HepG2 (cell line): ENCODE data around the gene THOC6. TPM values are rescaled to one million over a fixed set of nuclear protein-coding genes. Genes with fewer than 3 reads are reported as not detected.

Source experiments
- ATAC-seq: fragments of 200-7000 bp; cut with Tn5 transposase; 3 replicates; pipeline ENCODE4 v1.9.1; 2020; ENCODE audit warnings: mild to moderate bottlenecking, moderate library complexity
- BruUV-seq: library from RNA; stranded (reverse); fragments of 400-500 nt; replicated peaks from 2 replicates; lab custom pipeline; 2021; lab: Mats Ljungman, UMichigan
- CTCF ChIA-PET: fragments of 300-600 bp; formaldehyde crosslinking; extraction: SDS; loops from one replicate; lab custom pipeline; 2021; ENCODE audit warnings: low total read pairs, inconsistent platforms, low intra/inter-chr PET ratio; lab: Yijun Ruan, JAX
- POLR2A ChIA-PET: fragments of 350-600 bp; sonication (Branson Sonifier 250); formaldehyde crosslinking; loops from one replicate; lab custom pipeline; 2020; ENCODE audit warnings: antibody characterized with exemption, inconsistent platforms; lab: Yijun Ruan, JAX
- DNase-seq: peaks from one replicate; pipeline ENCODE4 v3.0.0-alpha.2; 2015; ENCODE audit warnings: low spot score
- FAIRE-seq: peaks from 3 replicates; lab custom pipeline; 2011; peaks lifted over from hg19 to GRCh38; lab: Jason Lieb, UNC
- H2AFZ ChIP-seq: one replicate; pipeline ENCODE4 v1.6.1; 2011; ENCODE audit warnings: low read length, inconsistent platforms
- H3K27ac ChIP-seq: fragments of 300-600 bp; 3 replicates; pipeline ENCODE4 v1.8.0; 2011; ENCODE audit warnings: mixed run types, mild to moderate bottlenecking, mixed read lengths, low read length, inconsistent platforms; ENCODE audit not compliant: insufficient read depth; ENCODE audit errors: extremely low read length
- H3K27me3 ChIP-seq, 2 experiments: fragments of 200-600 bp in 1 of 2; 2 replicates in 1 of 2; 3 replicates in 1 of 2; pipeline versions ENCODE4 v1.6.0 to v1.8.0; 2011; ENCODE audit warnings: low read length in 2 of 2, mild to moderate bottlenecking in 2 of 2, moderate library complexity in 2 of 2, inconsistent platforms in 1 of 2; ENCODE audit not compliant: insufficient read depth in 2 of 2, control insufficient read depth in 1 of 2
- H3K36me3 ChIP-seq, 2 experiments: fragments of 200-600 bp in 1 of 2; replicated peaks in 1 of 2; 2 replicates in 1 of 2; 3 replicates in 1 of 2; pipeline versions ENCODE4 v1.5.1 to v1.8.0; 2011; ENCODE audit warnings: low read length in 2 of 2, inconsistent platforms in 1 of 2; ENCODE audit not compliant: insufficient read depth in 2 of 2, control insufficient read depth in 1 of 2
- H3K4me1 ChIP-seq: 2 replicates; pipeline ENCODE4 v1.5.1; 2012; ENCODE audit warnings: low read length, inconsistent platforms; ENCODE audit not compliant: insufficient read depth
- H3K4me2 ChIP-seq: 2 replicates; pipeline ENCODE4 v1.6.0; 2011; ENCODE audit warnings: low read depth, low read length, inconsistent platforms
- H3K4me3 ChIP-seq, 3 experiments: fragments of 200-600 bp in 1 of 3; sonication (generic), shearing (Covaris generic) in 1 of 3; replicated peaks in 1 of 3; 2 replicates each; pipeline ENCODE4 v1.5.1; 2011 to 2016; ENCODE audit warnings: low read length in 3 of 3, inconsistent platforms in 2 of 3, low read depth in 2 of 3, mild to moderate bottlenecking in 2 of 3, control low read depth in 1 of 3, mixed read lengths in 1 of 3; ENCODE audit not compliant: insufficient read depth in 1 of 3
- H3K79me2 ChIP-seq: one replicate; pipeline ENCODE4 v1.6.1; 2011; ENCODE audit warnings: low read length, inconsistent platforms; ENCODE audit not compliant: insufficient read depth
- H3K9ac ChIP-seq: 2 replicates; pipeline ENCODE4 v1.6.0; 2011; ENCODE audit warnings: mild to moderate bottlenecking, low read depth, low read length, inconsistent platforms; ENCODE audit not compliant: insufficient read depth
- H3K9me3 ChIP-seq: 2 replicates; pipeline ENCODE4 v1.5.1; 2012; ENCODE audit warnings: mild to moderate bottlenecking, low read length
- H4K20me1 ChIP-seq: 2 replicates; pipeline ENCODE4 v1.6.0; 2011; ENCODE audit warnings: inconsistent platforms, mild to moderate bottlenecking, low read length, moderate library complexity; ENCODE audit not compliant: insufficient read depth
- CBX5 ChIP-seq: sonication (generic); formaldehyde crosslinking; IDR thresholded peaks from 2 replicates; pipeline ENCODE4 v1.4.0; 2020; ENCODE audit warnings: missing genetic modification reagents, borderline replicate concordance
- GABPB1 ChIP-seq: IDR thresholded peaks from 2 replicates; pipeline ENCODE4 v1.6.1; 2016; ENCODE audit warnings: mild to moderate bottlenecking, missing genetic modification reagents, moderate library complexity, missing compliant biosample characterization
- KDM1A ChIP-seq: IDR thresholded peaks from 2 replicates; pipeline ENCODE4 v1.6.1; 2016; ENCODE audit warnings: missing compliant biosample characterization
- MXD1 ChIP-seq: sonication (generic); formaldehyde crosslinking; IDR thresholded peaks from 2 replicates; pipeline ENCODE4 v1.4.0; 2020; ENCODE audit warnings: mild to moderate bottlenecking, missing genetic modification reagents
- NFATC3 ChIP-seq: sonication (generic); formaldehyde crosslinking; IDR thresholded peaks from 2 replicates; pipeline ENCODE4 v1.5.1; 2020; ENCODE audit warnings: mild to moderate bottlenecking, missing genetic modification reagents
- POGZ ChIP-seq: sonication (generic); formaldehyde crosslinking; IDR thresholded peaks from 2 replicates; pipeline ENCODE4 v1.4.0; 2020; ENCODE audit warnings: mild to moderate bottlenecking, missing genetic modification reagents
- SMARCE1 ChIP-seq: fragments of 450-650 bp; IDR thresholded peaks from 2 replicates; pipeline ENCODE4 v1.6.1; 2017; ENCODE audit warnings: borderline replicate concordance
- SOX5 ChIP-seq: IDR thresholded peaks from 2 replicates; pipeline ENCODE4 v1.6.1; 2016; ENCODE audit warnings: borderline replicate concordance
- STAG1 ChIP-seq: sonication (generic); formaldehyde crosslinking; IDR thresholded peaks from 2 replicates; pipeline ENCODE4 v1.4.0; 2020; ENCODE audit warnings: missing genetic modification reagents
- TOE1 ChIP-seq: sonication (generic); formaldehyde crosslinking; IDR thresholded peaks from 2 replicates; pipeline ENCODE4 v1.4.0; 2020; ENCODE audit warnings: mild to moderate bottlenecking, missing genetic modification reagents
- ZNF292 ChIP-seq: sonication (generic); formaldehyde crosslinking; IDR thresholded peaks from 2 replicates; pipeline ENCODE4 v1.8.1; 2022; ENCODE audit warnings: mild to moderate bottlenecking, low read depth, missing genetic modification reagents, borderline replicate concordance
- ZNF317 ChIP-seq: sonication (generic); formaldehyde crosslinking; IDR thresholded peaks from 2 replicates; pipeline ENCODE4 v1.5.0; 2020; ENCODE audit warnings: mild to moderate bottlenecking, missing genetic modification reagents
- ZNF451 ChIP-seq: sonication (generic); formaldehyde crosslinking; IDR thresholded peaks from 2 replicates; pipeline ENCODE4 v1.5.0; 2020; ENCODE audit warnings: mild to moderate bottlenecking, missing genetic modification reagents
- ZNF605 ChIP-seq: sonication (generic); formaldehyde crosslinking; IDR thresholded peaks from 2 replicates; pipeline ENCODE4 v1.8.0; 2022; ENCODE audit warnings: mild to moderate bottlenecking, missing genetic modification reagents
- ZNF629 ChIP-seq: sonication (generic); formaldehyde crosslinking; conservative IDR thresholded peaks from 2 replicates; pipeline ENCODE4 v1.5.0; 2020; ENCODE audit warnings: missing genetic modification reagents
- ZUFSP ChIP-seq: sonication (generic); formaldehyde crosslinking; IDR thresholded peaks from 2 replicates; pipeline ENCODE4 v1.9.0; 2021; ENCODE audit warnings: missing genetic modification reagents, mild to moderate bottlenecking, borderline replicate concordance
- WGBS: methylation state at CpG from one replicate; pipeline ENCODE4 v1.1.6; 2017; ENCODE audit warnings: low lambda C conversion rate; 5-methylcytosine and 5-hydroxymethylcytosine counted together
- in situ Hi-C: cut with HindIII; loops from 2 replicates; pipeline ENCODE4 v1.10.0; 2017; ENCODE audit warnings: low pct_unique_long_range_greater_than_20kb; ENCODE audit not compliant: extremely low pct_ligation_motif_present
- intact Hi-C: fragments of 100-400 bp; cut with micrococcal nuclease; formaldehyde crosslinking; loops from one replicate; pipeline ENCODE4 v1.10.0; 2022; ENCODE audit not compliant: unreplicated experiment
- polyA plus RNA-seq, 8 experiments: library from polyadenylated mRNA; depleted of rRNA in 3 of 8; stranded (reverse) in 7 of 8; unstranded in 1 of 8; fragments of >200 nt; fragmentation: Illumina TruSeq in 4 of 8; extraction: Trizol in 4 of 8; gene quantifications; 2 replicates each; pipeline versions ENCODE4 v1.2.1 to v1.2.3, GENCODE V29; 2011 to 2016; ENCODE audit warnings: low read depth in 4 of 8, missing spikeins in 1 of 8, mixed read lengths in 1 of 8; ENCODE audit not compliant: insufficient read depth in 1 of 8
- total RNA-seq, 5 experiments: library from RNA; depleted of rRNA; stranded (reverse); fragments of >200 nt; fragmentation: Illumina TruSeq; extraction: Trizol; gene quantifications; 2 replicates each; pipeline ENCODE4 v1.2.3, GENCODE V29; 2016; ENCODE audit warnings: low read depth in 1 of 5
- TF ChIP-seq, protein P1 (sequence below): sonication (generic); formaldehyde crosslinking; IDR thresholded peaks from 2 replicates; pipeline ENCODE4 v1.8.1; 2023; ENCODE audit warnings: mild to moderate bottlenecking, missing genetic modification reagents, borderline replicate concordance

THOC6 gene
- total and polyA plus RNA-seq, 2 of the 13 experiments (the other 11 are each of a cell fraction or from before 2014, with no cell fraction given), result 32.1 to 37.0 TPM

- H3K4me1 ChIP-seq, result peaks cover 9% of the 10 kb centered on the region
- no peaks in the 10 kb centered on the region for H4K20me1 ChIP-seq
- H3K4me2 ChIP-seq, result no peak overlapping the region; the same call in 1 of the 2 replicates
- H3K36me3 ChIP-seq, result no peaks in the 10 kb centered on the region
- TF ChIP-seq CBX5 (CRISPR knock-in tag) (no peak), ZNF629 (CRISPR knock-in tag) (peak; percentile 37; the same call in 1 of the 2 replicates), STAG1 (no peak), POGZ (CRISPR knock-in tag) (no peak)
- H3K27me3 ChIP-seq, result peaks cover 2 to 16% of the 10 kb centered on the region in 2 experiments; a peak in 3 of 5 replicates
- BruUV-seq, result no TSS peak
- H2AFZ ChIP-seq, result no peak overlapping the region
- no peak overlapping the region for H3K4me3 ChIP-seq
- in situ Hi-C loops (no loop called here), intact Hi-C loops (no loop called here)
- H3K79me2 ChIP-seq, result no peaks in the 10 kb centered on the region
- FAIRE-seq (no peak), DNase-seq (no peak), ATAC-seq (no peak)
- CTCF ChIA-PET, result no interaction called here
- no peak overlapping the region for H3K9ac ChIP-seq
- H3K27ac ChIP-seq, result no peak overlapping the region
- POLR2A ChIA-PET, result interaction anchor here (3.0 to 3.8 kb wide), 2 partner anchors 10 to 12 kb away, joined by 8 to 20 read pairs; partner anchors contain the start of gene IL32
- WGBS, result 18% methylated on average over 8 of the region's 9 CpGs
- H3K9me3 ChIP-seq, result no peaks in the 10 kb centered on the region
Observed at GRCh38 chr16:3074860-3075522, 51.2 kb downstream of the THOC6 start.

GRCh38 chr16:3075523-3075915 lies 51.7 kb downstream of the THOC6 start:
- no peak overlapping the region for H2AFZ ChIP-seq
- in situ Hi-C loops, result no loop called here
- no peaks in the 10 kb centered on the region for H3K9me3 ChIP-seq
- DNase-seq (no peak), FAIRE-seq (no peak), ATAC-seq (peak; percentile 35)
- H3K4me2 ChIP-seq, result no peak overlapping the region; the same call in 1 of the 2 replicates
- H3K4me3 ChIP-seq, result no peak overlapping the region
- CTCF ChIA-PET, result no interaction called here
- no peaks in the 10 kb centered on the region for H4K20me1 ChIP-seq
- BruUV-seq, result no TSS peak
- no peaks in the 10 kb centered on the region for H3K79me2 ChIP-seq
- H3K27ac ChIP-seq, result no peak overlapping the region
- POLR2A ChIA-PET, result interaction anchor here (3.0 to 3.8 kb wide), 2 partner anchors 10 to 12 kb away, joined by 8 to 20 read pairs; partner anchors contain the start of gene IL32
- intact Hi-C loops, result no loop called here
- H3K27me3 ChIP-seq, result peaks cover 2 to 18% of the 10 kb centered on the region in 2 experiments; a peak in 3 of 5 replicates
- WGBS, result 32% methylated on average over 8 of the region's 10 CpGs
- H3K36me3 ChIP-seq, result no peaks in the 10 kb centered on the region
- H3K4me1 ChIP-seq, result peaks cover 9% of the 10 kb centered on the region
- H3K9ac ChIP-seq, result no peak overlapping the region
- TF ChIP-seq TOE1 (CRISPR knock-in tag) (no peak), ZNF629 (CRISPR knock-in tag) (no peak), SOX5 (no peak), KDM1A (CRISPR knock-in tag) (no peak), ZNF451 (no peak), ZNF605 (CRISPR knock-in tag) (no peak), SMARCE1 (no peak), GABPB1 (CRISPR knock-in tag) (no peak), NFATC3 (CRISPR knock-in tag) (no peak), ZUFSP (CRISPR knock-in tag) (no peak), ZNF292 (CRISPR knock-in tag) (no peak), MXD1 (CRISPR knock-in tag) (no peak), ZNF317 (CRISPR knock-in tag) (no peak)
- TF ChIP-seq, protein P1, sequence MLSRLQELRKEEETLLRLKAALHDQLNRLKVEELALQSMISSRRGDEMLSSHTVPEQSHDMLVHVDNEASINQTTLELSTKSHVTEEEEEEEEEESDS (CRISPR knock-in tag), result no peak
